HG03571 (cell line): ENCODE results near the gene ABHD1.

Experiments used
- ATAC-seq: cut with Tn5 transposase; IDR thresholded peaks from one replicate; pipeline ENCODE4 v1.9.1; 2021; ENCODE audit not compliant: unreplicated experiment

ABHD1 gene

GRCh38 chr2:27134781-27135477, 11.3 kb downstream of the ABHD1 start:
- no peak for ATAC-seq

GRCh38 chr2:27135478-27135955, 11.9 kb downstream of the ABHD1 start:
- no peak for ATAC-seq

- ATAC-seq: no peak
These were observed 13.1 kb downstream of the ABHD1 start for GRCh38 chr2:27136751-27137150.

GRCh38 chr2:27137322-27137935, 13.8 kb downstream of the ABHD1 start:
- no peak for ATAC-seq

- ATAC-seq: no peak
These were observed 14.5 kb downstream of the ABHD1 start for GRCh38 chr2:27138111-27138510.

- no peak for ATAC-seq
These were observed 15.7 kb downstream of the ABHD1 start, which contains the start of gene PRR30 for GRCh38 chr2:27139310-27139709. Gene PRR30, minus strand, starts transcription at chr2:27139410. Its CDS starts 1,081 bp downstream, at chr2:27138329.

GRCh38 chr2:27143285-27143684, 19.7 kb downstream of the ABHD1 start:
- ATAC-seq: no peak

- ATAC-seq: no peak
These were observed 22.1 kb downstream of the ABHD1 start for GRCh38 chr2:27145682-27146081.

GRCh38 chr2:27147935-27148334, 24.3 kb downstream of the ABHD1 start:
- no peak for ATAC-seq

GRCh38 chr2:27148801-27149439, 25.3 kb downstream of the ABHD1 start, which contains the start of gene TCF23:
Gene TCF23, plus strand, starts transcription at chr2:27149004. Its CDS starts 130 bp downstream, at chr2:27149134.
- ATAC-seq: no peak

GRCh38 chr2:27149570-27150405, 26.2 kb downstream of the ABHD1 start:
- ATAC-seq: no peak

- no peak for ATAC-seq
These were observed 27.1 kb downstream of the ABHD1 start for GRCh38 chr2:27150639-27151230.

GRCh38 chr2:27152102-27152795, 28.6 kb downstream of the ABHD1 start:
- no peak for ATAC-seq

- no peak for ATAC-seq
These were observed 29.3 kb downstream of the ABHD1 start for GRCh38 chr2:27152796-27153464.

- ATAC-seq: no peak
These were observed 30.9 kb downstream of the ABHD1 start for GRCh38 chr2:27154488-27154887.

- ATAC-seq: no peak
These were observed 31.5 kb downstream of the ABHD1 start for GRCh38 chr2:27155069-27155520.

GRCh38 chr2:27158468-27158867, 34.9 kb downstream of the ABHD1 start:
- ATAC-seq: no peak

GRCh38 chr2:27159271-27159670, 35.7 kb downstream of the ABHD1 start:
- ATAC-seq: no peak

GRCh38 chr2:27160191-27160590, 36.6 kb downstream of the ABHD1 start:
- no peak for ATAC-seq
